Skin epidermis (tissue), 12 donors: ENCODE results near the gene LRRC1.

Source experiments
- H3K27ac ChIP-seq, 21 experiments: fragments of 200-600 bp; sonication (generic) in 11 of 21; one replicate each; pipeline ENCODE4 v1.5.0; 2020; ENCODE audit warnings: mild to moderate bottlenecking in 3 of 21, inconsistent platforms in 2 of 21, moderate library complexity in 2 of 21
- H3K4me3 ChIP-seq, 7 experiments: fragments of 200-600 bp; sonication (generic) in 2 of 7; one replicate each; pipeline ENCODE4 v1.5.0; 2020; ENCODE audit warnings: inconsistent platforms in 2 of 7, mild to moderate bottlenecking in 2 of 7, moderate library complexity in 1 of 7

LRRC1 gene

DNA sequence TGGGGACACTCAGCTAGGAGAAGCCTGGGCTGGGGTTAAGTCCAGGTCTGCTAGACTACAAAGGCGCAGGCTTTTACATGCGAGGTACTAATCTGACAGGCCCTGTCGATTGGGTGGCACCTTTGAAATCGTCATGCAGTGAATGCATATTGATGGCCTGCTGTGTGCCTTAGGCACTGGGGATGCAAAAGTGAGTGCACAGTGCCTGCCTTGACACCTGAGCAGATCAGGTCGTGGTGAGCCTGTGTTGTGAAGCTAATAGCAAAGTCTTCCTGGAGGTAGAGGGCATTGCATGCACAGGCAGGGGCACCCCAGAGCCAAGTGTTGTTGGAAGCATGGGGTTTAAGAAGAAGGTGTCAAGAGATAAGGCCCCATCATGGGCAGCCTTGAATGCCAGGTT, 16.9 kb downstream of the LRRC1 start:
- peak overlapping the region in 12 of 21 experiments; percentile 1 to 69 (median 46) for H3K27ac ChIP-seq
- no peak overlapping the region for H3K4me3 ChIP-seq

DNA sequence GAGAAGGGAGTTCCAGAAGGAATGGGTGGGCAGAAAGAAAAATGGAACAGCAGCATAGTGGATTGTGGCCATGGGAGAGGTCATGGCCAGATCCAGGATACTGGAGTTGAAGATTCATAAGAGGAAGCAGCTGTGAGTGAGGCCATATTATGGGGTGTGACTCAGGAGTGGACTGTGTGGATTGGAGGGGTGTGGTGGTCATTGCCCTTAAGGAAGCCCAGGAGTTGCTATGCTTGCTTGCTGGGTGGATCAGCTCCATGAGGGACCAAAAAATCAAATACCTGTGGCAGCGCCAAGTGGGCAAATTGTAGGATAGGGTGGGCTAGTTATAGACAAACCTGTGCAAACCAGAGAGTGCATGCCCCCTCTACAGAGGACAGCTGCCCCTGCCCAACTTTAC, 18.3 kb downstream of the LRRC1 start:
- Histone ChIP-seq H3K27ac (no peak overlapping the region), H3K4me3 (no peak overlapping the region)

DNA sequence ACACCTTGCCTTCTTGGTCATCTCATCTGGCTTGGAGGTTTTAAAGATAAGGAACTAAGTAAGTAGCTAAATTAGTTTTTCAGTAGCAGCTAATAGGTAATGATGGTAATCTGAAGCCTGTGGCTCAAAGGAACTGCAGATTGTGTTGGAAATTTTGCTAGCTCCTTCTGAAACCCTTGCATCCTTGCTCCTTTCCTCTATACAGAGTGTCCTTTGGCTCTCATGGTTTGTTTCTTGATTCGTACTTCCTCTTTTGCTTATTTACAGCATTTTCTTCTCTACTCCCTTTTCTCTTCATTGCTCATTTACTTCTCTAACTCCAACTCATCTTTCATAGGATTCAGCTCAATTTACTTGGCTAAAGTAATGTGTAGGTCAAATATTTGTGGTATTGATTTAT, 19.0 kb downstream of the LRRC1 start:
- no peak overlapping the region for H3K27ac ChIP-seq

DNA sequence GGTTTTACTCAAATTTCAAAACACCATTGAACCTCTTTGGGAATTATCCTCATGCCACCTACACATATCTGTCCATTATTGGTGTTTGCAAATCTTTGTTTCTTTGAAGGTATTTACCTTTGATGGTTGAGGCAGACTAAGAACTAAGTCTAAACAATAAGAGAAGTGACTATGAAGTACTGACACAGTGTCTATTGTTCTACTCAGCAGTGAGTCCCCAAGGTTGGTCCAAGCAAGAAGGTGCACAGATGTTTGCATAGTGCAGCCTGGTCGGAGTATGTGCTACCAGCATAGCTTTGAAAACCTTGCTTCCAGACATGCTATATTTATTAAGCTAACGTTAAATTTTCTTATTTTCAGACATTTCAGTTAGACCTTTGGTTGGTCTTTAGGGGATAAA, 19.5 kb downstream of the LRRC1 start:
- H3K4me3 ChIP-seq: no peak overlapping the region

More for the DNA sequence above, 19.0 kb downstream of the LRRC1 start:
- H3K4me3 ChIP-seq: no peak overlapping the region

DNA sequence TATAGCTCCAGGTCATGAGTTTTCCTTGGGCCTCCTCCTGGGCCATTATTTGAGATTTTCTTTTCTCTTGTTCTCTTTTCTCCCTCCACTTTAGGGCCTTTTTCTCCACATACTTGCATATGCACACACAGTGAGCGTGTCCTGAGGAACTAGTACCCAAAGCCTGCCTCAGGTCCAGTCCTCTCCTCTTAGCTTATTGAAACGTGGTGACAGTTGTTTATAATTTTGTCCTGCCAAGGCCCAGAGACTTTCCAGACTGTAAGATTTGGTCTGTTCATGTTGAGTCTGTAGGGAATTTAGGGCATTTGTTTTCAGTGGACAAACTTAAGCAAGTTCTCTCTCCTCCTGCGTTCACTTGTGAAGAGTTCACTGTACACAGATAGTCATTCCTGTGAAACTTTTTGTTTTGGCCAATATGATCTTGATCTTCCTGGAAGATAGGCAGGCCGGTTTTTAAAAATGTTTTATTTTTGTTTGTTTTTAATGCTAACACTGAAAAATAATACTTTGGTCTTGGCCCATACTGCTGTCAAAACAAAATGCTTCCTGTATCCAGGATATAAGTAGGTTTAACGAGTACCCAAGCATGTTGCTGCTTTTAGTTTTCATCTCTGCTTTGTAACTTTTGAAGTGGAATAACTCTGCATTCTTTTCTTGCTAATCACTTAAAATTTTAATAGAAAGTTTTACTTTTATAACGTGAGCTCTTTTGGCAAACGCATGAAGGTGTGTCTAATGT, 20.7 kb downstream of the LRRC1 start:
- no peak overlapping the region for H3K4me3 ChIP-seq
- peak overlapping the region in 5 of 21 experiments; percentile 5 to 57 (median 29) for H3K27ac ChIP-seq

More for the DNA sequence above, 19.5 kb downstream of the LRRC1 start:
- H3K27ac ChIP-seq: no peak overlapping the region

DNA sequence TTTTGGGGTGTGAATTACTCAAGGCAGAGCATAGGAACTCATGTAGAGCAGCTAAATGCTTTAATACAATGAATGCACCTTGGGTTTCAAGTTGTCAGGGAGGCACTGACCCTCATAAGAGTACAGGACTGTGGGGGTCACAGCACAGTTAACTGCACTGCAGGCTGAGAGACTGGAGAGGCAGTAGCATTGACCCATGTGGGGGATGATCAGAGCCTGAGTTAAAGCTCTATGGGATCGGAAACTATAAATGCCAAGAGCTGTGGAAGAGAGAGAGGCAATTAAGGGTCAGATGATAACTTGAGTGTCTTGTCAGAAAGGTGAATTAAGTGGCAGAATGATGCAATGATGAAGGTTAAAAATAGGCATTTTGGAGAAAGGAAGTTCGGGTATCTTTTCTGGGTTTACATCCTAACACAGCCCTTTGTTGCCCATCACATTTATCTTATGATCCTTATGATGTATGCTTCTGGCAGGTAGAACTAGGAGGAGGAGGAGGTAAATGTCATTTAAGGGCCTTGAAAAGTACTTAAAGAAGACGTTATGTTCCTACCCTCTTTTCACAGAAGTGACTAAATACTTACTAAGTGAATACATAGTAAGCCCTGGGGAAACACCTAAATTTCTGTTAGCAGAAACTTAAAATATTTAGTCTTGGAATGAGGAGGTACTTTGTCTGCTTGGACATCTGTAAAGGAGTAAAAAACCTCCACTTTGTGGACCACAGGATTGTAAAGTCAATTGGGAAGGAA, 24.2 kb downstream of the LRRC1 start:
- no peak overlapping the region for H3K27ac ChIP-seq
- H3K4me3 ChIP-seq: no peak overlapping the region

DNA sequence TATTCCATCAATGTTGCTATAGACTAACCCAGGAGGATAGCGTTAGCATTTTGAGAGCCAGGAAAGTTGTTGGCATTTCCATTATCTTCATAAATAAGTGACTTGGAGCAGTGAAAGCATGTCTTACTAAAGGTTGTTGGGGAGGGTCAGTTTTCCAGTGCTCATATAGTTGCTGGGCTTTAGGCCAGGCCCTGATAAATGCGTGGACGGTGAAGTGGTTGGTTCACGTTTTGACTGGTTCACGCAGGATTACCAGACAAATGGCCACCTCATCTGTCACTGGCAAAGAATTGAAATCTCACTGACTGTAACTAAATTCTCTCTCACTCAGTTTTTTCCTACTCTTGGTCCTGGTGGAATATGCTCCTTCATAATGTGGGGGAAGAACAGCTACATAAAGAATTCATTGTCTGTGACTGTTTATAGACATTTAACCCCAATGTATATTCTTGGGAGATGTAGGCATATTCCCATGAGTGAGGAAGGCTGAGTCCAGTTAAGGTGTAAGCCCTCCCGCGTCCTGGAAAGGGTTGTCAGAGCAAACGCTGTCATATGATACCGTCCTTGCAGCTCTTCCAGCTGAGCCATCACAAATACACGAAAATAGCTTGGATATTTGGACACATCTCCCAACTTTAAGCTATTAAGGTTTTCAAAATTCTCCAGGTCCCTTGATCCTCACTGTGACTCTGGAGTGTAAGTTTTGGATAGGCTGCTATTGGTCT, 27.8 kb downstream of the LRRC1 start:
- Histone ChIP-seq H3K27ac (no peak overlapping the region), H3K4me3 (no peak overlapping the region)

DNA sequence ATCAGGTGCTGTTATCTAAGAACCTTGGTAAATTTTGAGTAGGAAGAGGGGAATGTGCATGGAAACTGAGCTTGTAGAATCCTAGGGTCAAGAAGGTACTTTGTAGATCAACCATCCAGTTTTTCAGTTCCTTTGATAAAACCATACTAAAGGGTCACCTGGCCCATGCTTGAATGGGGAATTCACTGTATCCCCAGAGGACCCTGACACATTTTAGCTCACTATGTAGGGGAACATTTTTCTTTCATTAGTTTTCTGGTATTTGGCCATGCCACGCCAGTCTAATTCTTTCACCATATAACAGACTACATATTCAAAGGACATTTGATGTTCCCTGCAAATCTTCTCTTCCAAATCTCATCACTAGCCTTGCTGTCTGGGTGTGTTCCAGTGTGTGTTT, 29.9 kb downstream of the LRRC1 start:
- H3K4me3 ChIP-seq: no peak overlapping the region

DNA sequence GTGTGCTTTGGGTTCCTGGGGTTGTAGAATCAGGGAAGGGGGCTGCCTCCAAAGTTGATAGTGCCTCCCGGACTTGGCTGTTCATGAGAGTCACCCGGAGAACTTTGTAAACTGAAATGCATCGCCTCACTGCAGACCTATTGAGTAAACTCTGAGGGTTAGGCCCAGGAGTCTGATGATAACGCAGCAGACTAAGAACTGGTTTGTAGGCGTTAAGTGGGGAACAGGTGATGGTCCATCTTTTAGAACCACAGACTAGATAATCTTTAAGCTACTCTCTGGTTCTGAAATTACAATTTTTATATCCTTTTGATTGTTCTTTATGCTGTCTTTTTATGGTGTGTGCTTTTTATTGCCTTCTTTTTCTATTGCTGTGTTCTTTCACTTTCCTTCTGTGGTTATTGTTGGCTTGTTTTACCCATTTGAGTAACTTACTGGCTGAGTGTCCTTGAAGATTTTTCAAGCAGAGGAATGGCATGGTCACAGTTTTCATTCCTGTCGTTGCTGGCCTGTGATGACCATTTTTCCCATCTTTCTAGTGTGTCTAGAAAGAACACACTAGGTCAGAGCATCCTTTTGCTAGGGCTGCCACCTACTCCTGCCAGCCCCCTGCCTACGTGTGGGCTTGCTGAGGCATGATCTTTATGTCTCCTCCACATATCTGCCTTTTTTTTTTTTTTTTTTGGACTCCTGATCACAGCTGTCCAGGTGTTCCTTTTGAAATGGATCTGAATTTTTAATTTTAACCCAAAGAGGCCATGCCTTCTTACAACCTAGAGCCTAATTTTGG, 30.9 kb downstream of the LRRC1 start:
- Histone ChIP-seq H3K4me3 (no peak overlapping the region), H3K27ac (peak overlapping the region in 1 of 21 experiments; percentile 18)

More for the DNA sequence above, 29.9 kb downstream of the LRRC1 start:
- no peak overlapping the region for H3K27ac ChIP-seq

DNA sequence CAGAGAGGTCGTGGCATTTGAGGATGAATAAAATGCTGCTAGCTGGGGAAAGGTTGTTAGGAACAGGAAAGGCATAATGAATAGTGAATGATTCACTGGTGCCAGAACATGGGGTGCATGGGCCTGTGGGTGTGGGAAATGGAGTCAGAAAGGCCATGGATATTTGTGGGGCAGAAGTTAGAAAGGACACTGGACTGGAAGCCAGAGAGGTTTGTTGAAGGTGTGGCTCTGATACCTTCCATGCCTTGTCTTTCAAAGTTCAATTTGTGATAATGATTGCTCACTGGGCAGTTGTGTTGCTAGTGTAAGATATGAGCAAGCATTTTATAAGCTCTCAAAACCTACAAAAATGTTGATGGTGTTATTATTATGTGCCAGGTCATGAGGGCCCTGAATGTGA, 32.7 kb downstream of the LRRC1 start:
- no peak overlapping the region for H3K4me3 ChIP-seq
- H3K27ac ChIP-seq: no peak overlapping the region

DNA sequence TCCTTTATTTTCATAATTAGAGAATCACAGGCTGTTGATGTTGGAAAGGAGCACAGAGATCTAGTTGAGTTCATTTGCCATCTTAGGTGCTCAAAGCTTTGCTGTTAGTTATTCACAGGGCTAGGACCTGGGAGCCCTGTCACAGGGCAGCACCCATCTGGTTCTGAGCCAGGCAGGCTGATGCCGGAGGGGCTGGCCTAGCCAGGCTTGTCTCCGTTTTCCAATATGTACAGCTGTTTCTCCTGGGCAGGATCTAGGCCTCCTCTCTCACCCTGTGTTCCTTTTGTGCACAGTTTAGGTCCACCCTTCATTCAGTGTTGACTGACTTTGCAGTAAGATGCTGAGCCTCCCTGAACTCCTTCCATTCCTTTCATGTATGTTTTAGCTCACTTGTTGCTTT, 33.4 kb downstream of the LRRC1 start:
- Histone ChIP-seq H3K4me3 (no peak overlapping the region), H3K27ac (no peak overlapping the region)

DNA sequence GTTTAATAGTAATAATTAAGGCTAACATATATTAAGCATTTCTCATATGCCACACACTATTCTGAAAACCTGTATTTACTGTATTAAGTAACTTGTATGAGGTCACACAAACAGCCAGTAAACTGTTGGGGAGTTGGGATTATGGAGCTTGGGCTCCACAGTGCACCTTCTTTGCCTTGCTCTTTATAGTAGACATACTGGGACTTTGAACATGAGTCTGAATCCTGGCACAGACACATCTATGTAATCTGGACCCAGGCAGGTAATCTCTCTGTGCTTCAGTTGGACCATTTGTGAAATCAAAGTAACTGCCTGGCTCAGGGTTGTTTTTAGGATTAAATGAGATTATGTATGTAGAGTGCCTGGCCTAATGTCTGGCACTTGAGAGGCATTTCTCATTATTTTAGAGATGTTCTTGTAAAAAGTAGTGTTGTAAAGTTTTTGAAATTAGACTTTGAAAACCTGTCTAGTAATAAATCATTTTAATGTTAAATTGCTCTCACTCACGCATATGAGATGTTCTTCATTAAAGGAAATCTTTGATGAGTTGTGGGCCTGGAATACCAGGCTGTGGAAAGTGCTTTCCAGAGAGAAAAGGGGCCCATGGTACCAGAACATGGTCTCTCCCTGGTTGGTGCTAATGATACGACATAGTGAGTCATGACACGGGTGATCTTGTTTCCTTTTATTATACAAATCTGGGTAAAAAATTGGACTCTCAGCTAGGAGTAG, 34.3 kb downstream of the LRRC1 start:
- Histone ChIP-seq H3K4me3 (no peak overlapping the region), H3K27ac (no peak overlapping the region)

DNA sequence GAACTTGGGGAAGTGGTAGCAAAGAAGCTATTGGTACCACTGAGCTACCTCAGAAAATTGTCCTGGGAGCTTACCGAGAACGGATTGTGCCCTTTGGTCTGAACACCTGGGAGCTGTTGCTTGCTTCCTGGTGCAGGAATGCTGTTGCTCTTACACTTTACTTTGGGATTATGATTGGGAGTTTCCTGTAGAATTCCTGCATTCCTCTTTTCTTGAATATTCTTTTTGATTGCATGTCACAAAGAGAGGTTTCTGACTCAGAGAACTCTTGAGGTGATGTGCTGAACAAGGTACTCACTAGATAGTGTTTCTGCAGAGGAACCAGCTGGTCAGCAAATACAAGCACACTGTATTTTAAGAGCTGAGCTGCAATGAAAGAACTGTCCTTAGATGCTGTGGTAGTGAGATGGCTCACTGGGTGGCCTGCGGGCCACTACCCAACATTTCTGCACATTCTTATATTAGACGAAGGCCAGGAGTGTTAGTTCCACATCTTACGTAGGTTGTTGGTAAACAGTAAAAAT, 35.0 kb downstream of the LRRC1 start:
- Histone ChIP-seq H3K27ac (peak overlapping the region in 2 of 21 experiments; percentile 2 to 49), H3K4me3 (no peak overlapping the region)

DNA sequence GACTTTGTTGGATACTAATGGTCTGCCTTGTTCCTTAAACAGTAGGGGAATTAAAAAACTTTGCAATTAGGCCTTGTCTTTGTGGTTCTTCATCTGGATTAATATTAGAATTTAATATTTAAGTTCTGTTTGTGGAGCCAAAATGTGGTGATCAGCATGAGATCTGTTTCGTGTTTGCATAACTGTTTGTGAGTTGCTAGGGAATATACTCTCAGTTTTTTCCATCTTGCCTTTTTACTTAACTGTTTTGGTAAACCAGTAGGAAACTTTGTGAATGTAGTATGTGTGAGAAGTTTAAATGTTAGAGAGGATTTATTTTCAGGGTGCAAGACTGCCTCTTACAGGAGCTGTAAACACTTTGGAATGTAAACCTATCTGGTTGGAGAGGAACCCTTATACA, 35.6 kb downstream of the LRRC1 start:
- H3K4me3 ChIP-seq: no peak overlapping the region
- peak overlapping the region in 1 of 21 experiments; percentile 2 for H3K27ac ChIP-seq

DNA sequence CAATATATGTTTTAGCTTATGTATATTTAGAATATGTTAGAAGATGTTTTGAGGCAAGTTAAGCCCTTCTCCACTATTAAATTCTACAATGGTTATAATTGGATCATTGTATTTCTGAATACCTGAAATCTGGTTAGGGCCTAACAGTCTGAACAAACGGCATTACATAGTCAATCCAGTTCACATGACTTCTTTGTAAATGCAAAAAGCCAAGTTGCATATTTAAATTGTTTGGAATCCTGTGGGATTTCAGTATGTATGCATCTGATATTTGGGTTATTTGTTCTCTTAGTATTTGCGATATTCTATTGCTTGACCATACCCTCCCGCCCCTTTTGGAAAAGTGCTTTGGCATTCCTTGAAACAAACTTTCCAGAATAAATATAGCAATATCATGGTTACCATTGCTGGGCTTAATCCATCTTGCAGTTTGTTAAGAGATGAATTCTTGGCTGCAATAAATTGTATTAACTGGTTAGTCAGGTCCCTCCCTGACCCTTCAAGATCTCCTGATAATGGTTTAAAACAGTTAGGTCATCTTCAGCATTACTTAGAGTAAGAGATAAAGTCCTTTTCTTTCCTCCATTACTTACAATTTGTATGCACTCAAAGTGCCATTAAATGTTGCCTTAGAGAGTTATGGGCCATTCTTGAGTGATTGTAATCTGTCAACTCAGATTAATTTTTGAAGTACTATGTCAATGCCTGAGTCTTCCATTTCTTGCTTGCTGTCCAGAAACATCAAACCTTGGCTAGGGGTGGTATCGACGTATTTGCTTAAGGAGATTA, 36.5 kb downstream of the LRRC1 start:
- no peak overlapping the region for H3K27ac ChIP-seq
- H3K4me3 ChIP-seq: no peak overlapping the region

DNA sequence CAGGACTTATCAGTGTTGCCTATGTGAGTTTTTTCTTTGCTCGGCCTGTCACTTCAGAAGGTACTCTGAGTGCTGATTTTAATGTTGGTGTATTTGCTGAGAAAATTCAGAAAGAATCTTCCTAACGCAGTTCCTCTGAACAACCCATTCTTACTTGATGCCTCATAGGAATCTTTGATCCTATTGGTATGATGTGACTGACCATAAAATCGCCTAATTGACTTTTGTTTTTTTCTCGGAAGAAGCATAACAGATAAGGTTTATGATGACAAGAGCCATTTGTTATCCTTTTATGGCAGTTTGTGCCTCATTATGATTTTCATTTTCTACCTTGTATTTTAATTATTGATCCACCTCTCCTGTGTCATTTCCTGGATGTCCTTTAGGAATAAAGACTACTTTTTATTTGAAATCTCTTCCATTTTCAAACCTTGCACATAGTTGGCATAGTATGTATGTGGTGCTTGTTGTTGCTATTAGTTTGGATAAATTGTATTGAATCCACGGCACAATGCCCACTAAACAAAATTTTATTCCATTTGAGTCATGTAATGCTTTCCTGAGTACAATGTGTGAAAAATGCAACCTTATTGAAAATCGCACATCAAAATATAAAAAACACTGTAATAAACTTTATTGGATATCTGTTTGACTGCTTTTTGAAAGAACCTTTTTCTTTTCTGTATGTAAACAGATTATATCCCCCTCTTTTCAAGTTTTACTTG, 37.3 kb downstream of the LRRC1 start:
- no peak overlapping the region for H3K4me3 ChIP-seq
- no peak overlapping the region for H3K27ac ChIP-seq

DNA sequence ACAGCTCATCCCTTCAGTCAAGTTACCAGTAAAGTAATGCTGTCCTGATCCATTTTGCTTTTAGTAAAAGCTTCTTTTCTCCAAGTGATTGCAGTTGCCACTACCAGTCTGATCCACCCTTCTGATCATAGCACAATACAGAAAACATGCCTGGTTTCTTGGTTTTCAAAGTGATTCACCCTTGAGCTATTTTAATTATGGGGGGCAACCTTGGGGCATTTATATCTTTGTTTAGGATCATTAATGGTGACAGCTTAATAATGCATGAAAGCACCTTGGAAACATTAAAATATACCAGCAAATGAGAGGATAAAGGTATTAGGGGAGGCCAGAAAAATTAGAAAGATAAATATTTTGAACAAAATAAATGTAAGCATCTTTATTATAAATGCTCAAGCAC, 38.4 kb downstream of the LRRC1 start:
- Histone ChIP-seq H3K4me3 (no peak overlapping the region), H3K27ac (no peak overlapping the region)

DNA sequence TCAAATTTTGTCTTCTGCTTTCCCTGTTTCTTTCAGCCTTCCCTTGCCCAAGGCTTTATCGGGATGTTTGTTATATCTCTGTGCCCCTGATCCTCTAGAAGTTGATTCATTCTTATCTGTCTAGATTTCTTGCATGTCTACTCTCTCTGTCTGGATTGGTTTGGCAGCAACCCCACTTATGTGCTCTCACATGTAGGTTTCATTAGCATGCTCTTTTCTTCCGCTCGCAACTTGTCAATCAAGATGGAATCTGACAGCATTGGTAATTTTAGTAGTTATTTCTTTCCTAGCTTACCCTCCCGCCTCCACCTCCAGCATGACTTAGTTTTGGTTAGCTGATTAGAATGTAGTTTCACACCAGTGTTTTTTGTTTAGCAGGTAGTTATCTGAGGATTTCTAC, 39.3 kb downstream of the LRRC1 start:
- Histone ChIP-seq H3K27ac (no peak overlapping the region), H3K4me3 (no peak overlapping the region)
